Activated B cell treated with CpG ODN at 0.5 μM for 24 hours (primary cell): ENCODE measurements around the gene XIAP. TPM values are rescaled to one million over a fixed set of nuclear protein-coding genes. Genes with fewer than 3 reads are reported as not detected.
A peak's percentile ranks its signal among the peaks of the same experiment; 100 is the strongest.

Experiments used
- ATAC-seq: fragments of 200-7000 bp; cut with Tn5 transposase; one replicate; pipeline ENCODE4 v1.10.0; 2021; ENCODE audit warnings: low read depth, mild to moderate bottlenecking, moderate library complexity
- CTCF ChIA-PET: fragments of 350-600 bp; sonication (Branson Sonifier 250); formaldehyde crosslinking; loops from one replicate; lab custom pipeline; 2021; ENCODE audit warnings: antibody characterized with exemption; lab: Charles Lee
- POLR2A ChIA-PET: fragments of 350-600 bp; sonication (Branson Sonifier 250); formaldehyde crosslinking; loops from one replicate; lab custom pipeline; 2021; ENCODE audit warnings: antibody characterized with exemption; lab: Charles Lee
- DNase-seq: peaks from one replicate; pipeline ENCODE4 v3.0.0; 2022
- H3K27ac Mint-ChIP-seq: one replicate; pipeline ENCODE4 v1.8.0; 2020; ENCODE audit warnings: mixed read lengths
- H3K27me3 Mint-ChIP-seq: one replicate; pipeline ENCODE4 v1.8.0; 2021; ENCODE audit warnings: mixed read lengths
- H3K36me3 Mint-ChIP-seq: one replicate; pipeline ENCODE4 v1.8.0; 2021; ENCODE audit warnings: low read depth, mixed read lengths
- H3K4me1 Mint-ChIP-seq: one replicate; pipeline ENCODE4 v1.8.0; 2021; ENCODE audit warnings: mixed read lengths
- H3K4me3 Mint-ChIP-seq: one replicate; pipeline ENCODE4 v1.8.0; 2020; ENCODE audit warnings: mild to moderate bottlenecking, mixed read lengths
- H3K9me3 Mint-ChIP-seq: one replicate; pipeline ENCODE4 v1.8.0; 2020; ENCODE audit warnings: mixed read lengths
- intact Hi-C: fragments of 100-400 bp; cut with micrococcal nuclease; formaldehyde crosslinking; loops from one replicate; pipeline ENCODE4 v1.15.1; 2024
- total RNA-seq: library from RNA; stranded (reverse); gene quantifications from 2 replicates; pipeline ENCODE4 v1.2.3, GENCODE V29; 2022
- TF ChIP-seq, protein P1 (sequence below): fragments of 200-600 bp; IDR thresholded peaks from one replicate; pipeline ENCODE4 v1.8.0; 2022; ENCODE audit warnings: antibody characterized with exemption, mild to moderate bottlenecking

Gene XIAP
- total RNA-seq, 1 donor from 2014 or later: 43.6 TPM

DNA sequence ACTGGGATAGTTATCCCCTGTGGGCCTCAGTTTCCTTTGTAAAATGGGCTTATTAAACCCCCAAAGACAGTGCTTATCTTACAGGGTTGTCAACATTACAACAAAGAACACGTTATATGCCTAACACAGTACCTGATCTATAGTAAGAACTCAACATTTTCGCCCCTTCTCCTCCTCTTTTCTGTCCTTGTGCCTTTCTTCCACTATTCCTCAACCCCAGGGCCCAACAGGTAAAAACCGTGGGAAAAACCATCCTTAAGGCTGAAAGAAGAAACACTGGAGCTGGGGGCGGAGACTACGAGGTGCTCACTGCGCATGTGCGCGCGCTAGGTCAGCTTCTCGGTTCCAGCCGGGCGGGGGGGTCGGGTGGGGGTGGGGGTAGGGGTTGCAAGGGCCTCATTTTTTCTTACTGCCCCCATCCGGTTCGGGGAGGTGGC is 426 bp upstream of the XIAP start:
- H3K4me1 Mint-ChIP-seq: peaks cover 17% of the 10 kb centered on the region
- H3K9me3 Mint-ChIP-seq: no peaks in the 10 kb centered on the region
- peak overlapping the region; percentile 89 for H3K4me3 Mint-ChIP-seq
- POLR2A ChIA-PET: interaction anchor here (0.6 to 2.0 kb wide), 9 partner anchors 10 to 166 kb away, joined by 3 to 11 read pairs (median 6); no protein-coding TSS in a partner anchor
- H3K36me3 Mint-ChIP-seq: peaks cover 3% of the 10 kb centered on the region
- H3K27me3 Mint-ChIP-seq: no peaks in the 10 kb centered on the region
- intact Hi-C loops: loop anchor here (2.0 kb wide), 1 partner anchor 25 kb away; no protein-coding TSS in a partner anchor
- CTCF ChIA-PET: no interaction called here
- ATAC-seq: peak; percentile 4
- TF ChIP-seq, protein P1, sequence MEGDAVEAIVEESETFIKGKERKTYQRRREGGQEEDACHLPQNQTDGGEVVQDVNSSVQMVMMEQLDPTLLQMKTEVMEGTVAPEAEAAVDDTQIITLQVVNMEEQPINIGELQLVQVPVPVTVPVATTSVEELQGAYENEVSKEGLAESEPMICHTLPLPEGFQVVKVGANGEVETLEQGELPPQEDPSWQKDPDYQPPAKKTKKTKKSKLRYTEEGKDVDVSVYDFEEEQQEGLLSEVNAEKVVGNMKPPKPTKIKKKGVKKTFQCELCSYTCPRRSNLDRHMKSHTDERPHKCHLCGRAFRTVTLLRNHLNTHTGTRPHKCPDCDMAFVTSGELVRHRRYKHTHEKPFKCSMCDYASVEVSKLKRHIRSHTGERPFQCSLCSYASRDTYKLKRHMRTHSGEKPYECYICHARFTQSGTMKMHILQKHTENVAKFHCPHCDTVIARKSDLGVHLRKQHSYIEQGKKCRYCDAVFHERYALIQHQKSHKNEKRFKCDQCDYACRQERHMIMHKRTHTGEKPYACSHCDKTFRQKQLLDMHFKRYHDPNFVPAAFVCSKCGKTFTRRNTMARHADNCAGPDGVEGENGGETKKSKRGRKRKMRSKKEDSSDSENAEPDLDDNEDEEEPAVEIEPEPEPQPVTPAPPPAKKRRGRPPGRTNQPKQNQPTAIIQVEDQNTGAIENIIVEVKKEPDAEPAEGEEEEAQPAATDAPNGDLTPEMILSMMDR: no peak
- DNase-seq: no peak
- H3K27ac Mint-ChIP-seq: peak overlapping the region; percentile 88

DNA sequence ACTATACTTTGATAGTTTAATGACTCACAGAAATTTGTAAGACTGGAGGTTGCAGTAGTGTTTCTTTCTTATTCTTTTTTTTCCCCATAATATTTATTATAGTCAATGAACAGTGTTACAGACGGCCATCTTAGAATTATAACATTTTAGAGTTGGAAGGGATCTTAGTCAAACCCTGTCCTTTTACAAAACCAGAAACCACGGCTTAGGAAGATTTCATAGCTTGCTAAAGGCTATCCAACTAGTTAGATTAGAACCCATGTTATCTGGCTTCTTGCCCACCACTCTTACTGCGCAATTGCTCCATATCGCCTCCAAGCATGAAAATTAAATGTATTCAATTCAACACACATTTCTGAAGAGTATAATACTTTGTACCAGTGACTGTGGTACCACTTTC is 1.1 kb downstream of the XIAP start:
- ChIA-PET CTCF (interaction anchor here (1.0 to 1.2 kb wide), 2 partner anchors 23 to 28 kb away, joined by 3 read pairs; no protein-coding TSS in a partner anchor), POLR2A (interaction anchor here (0.6 to 2.0 kb wide), 5 partner anchors 8 to 102 kb away, joined by 3 to 7 read pairs (median 5); no protein-coding TSS in a partner anchor)
- TF ChIP-seq, protein P1: no peak
- peaks cover 19% of the 10 kb centered on the region for H3K4me1 Mint-ChIP-seq
- DNase-seq (no peak), ATAC-seq (no peak)
- peak overlapping the region; percentile 89 for H3K4me3 Mint-ChIP-seq
- no peaks in the 10 kb centered on the region for H3K27me3 Mint-ChIP-seq
- intact Hi-C loops: loop anchor here (1.0 to 2.0 kb wide), 4 partner anchors 8 to 99 kb away; no protein-coding TSS in a partner anchor
- H3K9me3 Mint-ChIP-seq: no peaks in the 10 kb centered on the region
- H3K27ac Mint-ChIP-seq: peak overlapping the region; percentile 88
- H3K36me3 Mint-ChIP-seq: peaks cover 6% of the 10 kb centered on the region

DNA sequence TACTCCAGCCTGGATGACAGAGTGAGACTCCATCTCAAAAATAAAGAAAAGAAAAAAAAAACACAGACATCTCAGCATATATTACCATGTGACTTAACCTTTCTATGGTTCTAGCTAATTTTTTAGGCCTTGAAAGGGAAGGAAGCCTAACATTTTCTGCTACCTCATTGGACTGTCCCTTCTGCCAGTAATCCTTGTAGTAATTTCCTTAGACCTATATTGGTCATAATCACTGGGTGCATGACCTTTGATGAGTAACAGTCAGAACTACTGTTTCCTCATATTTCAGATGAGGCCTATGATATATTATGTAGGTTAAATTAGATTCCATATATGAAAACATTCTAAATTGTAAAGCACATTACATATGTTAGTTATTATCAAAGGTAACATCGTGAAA is 9.6 kb downstream of the XIAP start:
- no peak overlapping the region for H3K4me3 Mint-ChIP-seq
- no peaks in the 10 kb centered on the region for H3K9me3 Mint-ChIP-seq
- ChIA-PET POLR2A (interaction anchor here (0.6 to 1.2 kb wide), 4 partner anchors 8 to 42 kb away, joined by 4 to 11 read pairs (median 6); partner anchors contain the start of gene XIAP), CTCF (interaction anchor here (0.8 to 1.6 kb wide), 2 partner anchors 36 to 92 kb away, joined by 3 read pairs; no protein-coding TSS in a partner anchor)
- TF ChIP-seq, protein P1: no peak
- intact Hi-C loops: loop anchor here (1.0 kb wide), 2 partner anchors 9 kb away; partner anchors contain the start of gene XIAP
- peaks cover 11% of the 10 kb centered on the region for H3K36me3 Mint-ChIP-seq
- H3K4me1 Mint-ChIP-seq: peaks cover 33% of the 10 kb centered on the region
- peak overlapping the region; percentile 59 for H3K27ac Mint-ChIP-seq
- DNase-seq (no peak), ATAC-seq (peak; percentile 83)
- no peaks in the 10 kb centered on the region for H3K27me3 Mint-ChIP-seq

DNA sequence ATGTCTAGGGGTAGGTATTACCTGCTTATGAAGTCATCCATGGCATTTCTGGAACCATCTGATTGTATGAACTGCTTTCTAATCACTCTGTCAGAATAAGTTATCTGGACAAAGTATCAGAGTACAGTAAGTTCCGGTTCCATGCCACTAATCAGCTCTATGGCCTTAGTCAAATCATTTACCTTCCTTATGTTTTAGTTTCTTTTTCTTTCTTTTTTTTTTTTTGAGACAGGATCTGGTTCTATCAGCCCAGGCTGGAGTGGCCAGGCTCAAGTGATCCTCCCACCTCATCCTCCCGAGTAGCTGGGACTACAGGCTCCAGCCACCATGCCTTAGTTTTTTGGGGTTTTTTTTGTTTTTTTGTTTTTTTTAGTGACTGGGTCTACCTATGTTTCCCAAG is 11.5 kb downstream of the XIAP start:
- Mint-ChIP-seq H3K4me1 (peaks cover 31% of the 10 kb centered on the region), H3K4me3 (no peak overlapping the region), H3K9me3 (no peaks in the 10 kb centered on the region), H3K36me3 (peaks cover 9% of the 10 kb centered on the region), H3K27ac (peak overlapping the region; percentile 50), H3K27me3 (no peaks in the 10 kb centered on the region)
- ChIA-PET POLR2A (no interaction called here), CTCF (no interaction called here)
- ATAC-seq (peak; percentile 56), DNase-seq (no peak)
- intact Hi-C loops: no loop called here
- TF ChIP-seq, protein P1: no peak

DNA sequence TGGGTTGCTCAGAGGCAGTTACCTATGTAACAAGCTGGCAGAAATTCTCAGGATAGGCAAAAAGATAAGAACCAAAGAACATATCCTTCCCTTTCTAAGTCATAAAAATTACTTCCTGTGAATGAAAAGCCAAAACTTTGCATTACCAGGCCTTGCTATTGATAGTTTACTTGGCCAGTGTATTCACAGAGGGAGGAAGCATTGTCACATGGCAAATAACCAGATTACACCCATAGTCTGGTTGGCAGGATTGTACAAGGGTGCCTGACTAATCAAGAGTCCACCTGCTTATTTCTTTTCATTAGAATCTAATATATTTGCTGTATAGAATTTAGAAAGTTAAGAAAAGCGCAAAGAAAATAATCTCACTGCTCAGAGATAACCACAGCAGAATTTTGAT is 14.1 kb downstream of the XIAP start:
- intact Hi-C loops: no loop called here
- CTCF ChIA-PET: no interaction called here
- TF ChIP-seq, protein P1: no peak
- H3K36me3 Mint-ChIP-seq: peaks cover 11% of the 10 kb centered on the region
- H3K27ac Mint-ChIP-seq: no peak overlapping the region
- H3K9me3 Mint-ChIP-seq: no peaks in the 10 kb centered on the region
- H3K27me3 Mint-ChIP-seq: no peaks in the 10 kb centered on the region
- DNase-seq: no peak
- POLR2A ChIA-PET: no interaction called here
- ATAC-seq: no peak
- H3K4me1 Mint-ChIP-seq: peaks cover 41% of the 10 kb centered on the region
- H3K4me3 Mint-ChIP-seq: no peak overlapping the region
